H9 (cell line): ENCODE results near the gene SPECC1. TPM values are rescaled to one million over a fixed set of nuclear protein-coding genes. Genes with fewer than 3 reads are reported as not detected.

Experiments used
- DNase-seq: peaks from one replicate; pipeline ENCODE4 v3.0.0-alpha.2; 2017
- H2AFZ ChIP-seq: one replicate; pipeline ENCODE4 v1.6.1; 2013; ENCODE audit warnings: mild to moderate bottlenecking, low read length, control low read depth, moderate library complexity
- H2AK5ac ChIP-seq: 2 replicates; pipeline ENCODE4 v1.6.1; 2013; ENCODE audit warnings: low read length, control low read depth, mixed read lengths; ENCODE audit not compliant: insufficient read length
- H2BK120ac ChIP-seq: one replicate; pipeline ENCODE4 v1.6.1; 2013; ENCODE audit warnings: low read depth, mild to moderate bottlenecking, low read length, control low read depth, inconsistent platforms; ENCODE audit not compliant: poor library complexity, severe bottlenecking
- H2BK12ac ChIP-seq: 2 replicates; pipeline ENCODE4 v1.6.1; 2013; ENCODE audit warnings: low read length, control low read depth, mixed read lengths, low read depth; ENCODE audit not compliant: insufficient read length
- H2BK15ac ChIP-seq: 2 replicates; pipeline ENCODE4 v1.6.1; 2013; ENCODE audit warnings: low read depth, low read length, control low read depth
- H2BK20ac ChIP-seq: one replicate; pipeline ENCODE4 v1.6.1; 2013; ENCODE audit warnings: low read depth, mild to moderate bottlenecking, low read length, control low read depth, inconsistent platforms; ENCODE audit not compliant: poor library complexity, severe bottlenecking
- H2BK5ac ChIP-seq: 2 replicates; pipeline ENCODE4 v1.6.1; 2013; ENCODE audit warnings: low read length, control low read depth, mixed read lengths; ENCODE audit not compliant: insufficient read length
- H3K14ac ChIP-seq: 2 replicates; pipeline ENCODE4 v1.6.1; 2013; ENCODE audit warnings: low read length, control low read depth; ENCODE audit not compliant: insufficient read depth
- H3K18ac ChIP-seq: 2 replicates; pipeline ENCODE4 v1.6.1; 2013; ENCODE audit warnings: low read depth, mild to moderate bottlenecking, mixed read lengths, low read length, control low read depth; ENCODE audit not compliant: insufficient read length
- H3K23ac ChIP-seq: 2 replicates; pipeline ENCODE4 v1.6.1; 2013; ENCODE audit warnings: low read length, control low read depth, mixed read lengths, low read depth; ENCODE audit not compliant: insufficient read length
- H3K23me2 ChIP-seq: 2 replicates; pipeline ENCODE4 v1.6.1; 2013; ENCODE audit warnings: low read depth, mild to moderate bottlenecking, mixed read lengths, low read length, control low read depth; ENCODE audit not compliant: insufficient read length, poor library complexity, severe bottlenecking
- H3K27ac ChIP-seq: 2 replicates; pipeline ENCODE4 v1.5.1; 2013; ENCODE audit warnings: low read length, control low read depth, mixed read lengths, low read depth; ENCODE audit not compliant: insufficient read length
- H3K27me3 ChIP-seq: 2 replicates; pipeline ENCODE4 v1.6.1; 2013; ENCODE audit warnings: low read length, control low read depth, inconsistent platforms; ENCODE audit not compliant: insufficient read depth
- H3K4ac ChIP-seq: 2 replicates; pipeline ENCODE4 v1.6.1; 2013; ENCODE audit warnings: low read depth, mild to moderate bottlenecking, control low read depth, inconsistent platforms, low read length, moderate library complexity
- H3K4me1 ChIP-seq: 2 replicates; pipeline ENCODE4 v1.6.1; 2013; ENCODE audit warnings: low read length, control low read depth, inconsistent platforms; ENCODE audit not compliant: insufficient read depth
- H3K4me2 ChIP-seq: 2 replicates; pipeline ENCODE4 v1.6.1; 2013; ENCODE audit warnings: low read length, control low read depth, mixed read lengths; ENCODE audit not compliant: insufficient read length, insufficient read depth
- H3K56ac ChIP-seq: 2 replicates; pipeline ENCODE4 v1.6.1; 2013; ENCODE audit warnings: low read depth, mild to moderate bottlenecking, mixed read lengths, low read length, control low read depth; ENCODE audit not compliant: insufficient read length
- H3K79me1 ChIP-seq: 2 replicates; pipeline ENCODE4 v1.6.1; 2013; ENCODE audit warnings: low read depth, mild to moderate bottlenecking, moderate library complexity, low read length, control low read depth, inconsistent platforms; ENCODE audit not compliant: insufficient read depth, poor library complexity, severe bottlenecking
- H3K79me2 ChIP-seq: 2 replicates; pipeline ENCODE4 v1.6.1; 2013; ENCODE audit warnings: low read length, control low read depth, inconsistent platforms; ENCODE audit not compliant: insufficient read depth
- H3K9ac ChIP-seq: 2 replicates; pipeline ENCODE4 v1.6.1; 2013; ENCODE audit warnings: low read length, control low read depth, mixed read lengths; ENCODE audit not compliant: insufficient read length; ENCODE audit errors: extremely low read depth
- H3K9me3 ChIP-seq: one replicate; pipeline ENCODE4 v1.6.1; 2013; ENCODE audit warnings: low read depth, low read length, inconsistent platforms; ENCODE audit not compliant: control insufficient read depth
- H3T11ph ChIP-seq: one replicate; pipeline ENCODE4 v1.6.1; 2013; ENCODE audit warnings: mild to moderate bottlenecking, low read length, control low read depth, inconsistent platforms
- H4K20me1 ChIP-seq: one replicate; pipeline ENCODE4 v1.6.1; 2013; ENCODE audit not compliant: control insufficient read depth, insufficient read length, insufficient read depth
- H4K5ac ChIP-seq: 2 replicates; pipeline ENCODE4 v1.6.1; 2013; ENCODE audit warnings: low read depth, mild to moderate bottlenecking, mixed read lengths, low read length, control low read depth; ENCODE audit not compliant: insufficient read length
- H4K8ac ChIP-seq: replicated peaks from 2 replicates; pipeline ENCODE4 v1.6.1; 2013; ENCODE audit warnings: low read length, control low read depth, mixed read lengths, low read depth; ENCODE audit not compliant: insufficient read length
- H4K91ac ChIP-seq: 2 replicates; pipeline ENCODE4 v1.6.1; 2013; ENCODE audit warnings: low read depth, mild to moderate bottlenecking, moderate library complexity, mixed read lengths, low read length, control low read depth; ENCODE audit not compliant: insufficient read length
- H3K27ac Mint-ChIP-seq, 3 experiments: 2 replicates in 2 of 3; 3 replicates in 1 of 3; pipeline ENCODE4 v1.8.0; 2020 to 2021; ENCODE audit warnings: mixed read lengths in 3 of 3, mild to moderate bottlenecking in 1 of 3, moderate library complexity in 1 of 3
- H3K27me3 Mint-ChIP-seq: 2 replicates; pipeline ENCODE4 v1.8.0; 2021; ENCODE audit warnings: low read depth, mild to moderate bottlenecking, moderate library complexity, mixed read lengths
- H3K36me3 Mint-ChIP-seq, 3 experiments: 2 replicates in 2 of 3; 3 replicates in 1 of 3; pipeline ENCODE4 v1.8.0; 2020 to 2021; ENCODE audit warnings: low read depth in 3 of 3, mixed read lengths in 3 of 3; ENCODE audit not compliant: insufficient read depth in 1 of 3
- H3K4me1 Mint-ChIP-seq, 2 experiments: 2 replicates each; pipeline ENCODE4 v1.8.0; 2020; ENCODE audit warnings: mixed read lengths in 2 of 2
- H3K4me3 Mint-ChIP-seq, 2 experiments: 2 replicates in 1 of 2; 3 replicates in 1 of 2; pipeline ENCODE4 v1.8.0; 2020 to 2021; ENCODE audit warnings: mild to moderate bottlenecking in 2 of 2, mixed read lengths in 2 of 2, moderate library complexity in 1 of 2
- H3K9me3 Mint-ChIP-seq, 2 experiments: 2 replicates in 1 of 2; 3 replicates in 1 of 2; pipeline ENCODE4 v1.8.0; 2020; ENCODE audit warnings: mild to moderate bottlenecking in 2 of 2, mixed read lengths in 2 of 2, moderate library complexity in 1 of 2
- CTCF ChIP-seq: fragments of 200-600 bp; sonication (generic); conservative IDR thresholded peaks from 3 replicates; pipeline ENCODE4 v1.8.0; 2021; ENCODE audit warnings: antibody characterized with exemption, mild to moderate bottlenecking
- WGBS: extraction: QIAGEN DNeasy Blood & Tissue Kit; methylation state at CpG from one replicate; pipeline ENCODE4 v1.1.7; 2013; ENCODE audit warnings: missing lambda C conversion rate, low lambda C conversion rate, mixed read lengths; ENCODE audit not compliant: insufficient read length; ENCODE audit errors: extremely low coverage; 5-methylcytosine and 5-hydroxymethylcytosine counted together
- total RNA-seq: library from RNA; stranded (reverse); gene quantifications from 2 replicates; pipeline ENCODE4 v1.2.1, GENCODE V29; 2021

The SPECC1 gene
- total RNA-seq, 1 experiment from 2014 or later: 65.7 TPM

GRCh38 chr17:20223808-20224328 is 214.7 kb downstream of the SPECC1 start:
- no peak overlapping the region for H2BK12ac ChIP-seq
- H4K5ac ChIP-seq: no peak overlapping the region
- H3K27me3 Mint-ChIP-seq: no peaks in the 10 kb centered on the region
- H3K4me1 ChIP-seq: peaks cover 5% of the 10 kb centered on the region; the same call in 1 of the 2 replicates
- no peak overlapping the region for H3K4me2 ChIP-seq
- H4K8ac ChIP-seq: no peak overlapping the region
- no CpG with 5 or more reads among the region's 3 CpGs for WGBS
- DNase-seq: no peak
- H3K79me2 ChIP-seq: no peaks in the 10 kb centered on the region; the same call in 1 of the 2 replicates
- no peak overlapping the region for H4K91ac ChIP-seq
- H3K9ac ChIP-seq: no peak overlapping the region
- no peak overlapping the region for H3K4me3 Mint-ChIP-seq
- no peaks in the 10 kb centered on the region for H3K27me3 ChIP-seq
- no peak overlapping the region for H2BK5ac ChIP-seq
- H3K23ac ChIP-seq: no peak overlapping the region
- peaks cover 3% of the 10 kb centered on the region in 2 experiments; a peak in 1 of 5 replicates for H3K9me3 Mint-ChIP-seq
- H4K20me1 ChIP-seq: peaks cover 3% of the 10 kb centered on the region
- H2BK120ac ChIP-seq: no peak overlapping the region
- H3K9me3 ChIP-seq: no peaks in the 10 kb centered on the region
- H2AK5ac ChIP-seq: no peak overlapping the region
- peaks cover 21 to 29% (median 28%) of the 10 kb centered on the region in 3 experiments for H3K36me3 Mint-ChIP-seq
- peaks cover 52 to 53% of the 10 kb centered on the region in 2 experiments for H3K4me1 Mint-ChIP-seq
- peak overlapping the region; percentile 31 to 86 (median 71); a peak in 6 of 7 replicates for H3K27ac Mint-ChIP-seq
- H2BK15ac ChIP-seq: no peak overlapping the region
- H2BK20ac ChIP-seq: no peak overlapping the region
- H3K23me2 ChIP-seq: no peaks in the 10 kb centered on the region
- no peak overlapping the region for H3K27ac ChIP-seq
- peak; percentile 31; the same call in 1 of the 3 replicates for TF ChIP-seq CTCF
- H3K14ac ChIP-seq: no peak overlapping the region
- H3K79me1 ChIP-seq: no peaks in the 10 kb centered on the region
- no peak overlapping the region for H3K56ac ChIP-seq
- H3T11ph ChIP-seq: no peak overlapping the region
- H3K4ac ChIP-seq: no peak overlapping the region
- no peak overlapping the region for H3K18ac ChIP-seq
- H2AFZ ChIP-seq: no peak overlapping the region
